Occipital lobe (tissue), 2 donors: ENCODE measurements around the gene EXTL2. TPM values are rescaled to one million over a fixed set of nuclear protein-coding genes. Genes with fewer than 3 reads are reported as not detected.
"Not testable (repeated sequence)": the region's sequence is repeated elsewhere in the genome, so short reads cannot be mapped to it uniquely, and the experiment has no call there.

Experiments
- DNase-seq: peaks from one replicate; lab custom pipeline; 2025; lab: John Stamatoyannopoulos, UW
- total RNA-seq: library from RNA; depleted of rRNA; stranded (reverse); fragments of >200 nt; gene quantifications from one replicate; pipeline ENCODE4 v1.2.3, GENCODE V29; 2014

EXTL2 gene
- total RNA-seq, 1 donor from 2014 or later: 34.5 TPM

DNA sequence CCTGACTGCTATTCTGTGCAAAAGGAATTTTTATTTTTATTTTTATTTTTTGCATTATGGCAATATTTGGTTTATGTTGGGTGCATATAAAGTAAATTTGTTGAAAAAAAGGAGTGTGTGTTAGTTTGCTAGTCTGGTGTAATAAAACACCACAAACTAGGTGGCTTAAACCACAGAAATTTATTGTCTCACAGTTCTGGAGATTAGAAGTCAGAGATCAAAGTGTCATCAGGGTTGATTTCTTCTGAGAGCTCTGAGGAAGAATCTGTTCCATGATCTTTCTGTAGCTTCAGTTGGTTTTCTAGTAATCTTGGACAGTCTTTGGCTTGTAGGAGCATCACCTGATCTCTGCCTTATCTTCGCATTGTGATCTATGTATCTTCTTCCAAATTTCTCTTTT, 7.7 kb upstream of the EXTL2 start:
- no peak for DNase-seq

DNA sequence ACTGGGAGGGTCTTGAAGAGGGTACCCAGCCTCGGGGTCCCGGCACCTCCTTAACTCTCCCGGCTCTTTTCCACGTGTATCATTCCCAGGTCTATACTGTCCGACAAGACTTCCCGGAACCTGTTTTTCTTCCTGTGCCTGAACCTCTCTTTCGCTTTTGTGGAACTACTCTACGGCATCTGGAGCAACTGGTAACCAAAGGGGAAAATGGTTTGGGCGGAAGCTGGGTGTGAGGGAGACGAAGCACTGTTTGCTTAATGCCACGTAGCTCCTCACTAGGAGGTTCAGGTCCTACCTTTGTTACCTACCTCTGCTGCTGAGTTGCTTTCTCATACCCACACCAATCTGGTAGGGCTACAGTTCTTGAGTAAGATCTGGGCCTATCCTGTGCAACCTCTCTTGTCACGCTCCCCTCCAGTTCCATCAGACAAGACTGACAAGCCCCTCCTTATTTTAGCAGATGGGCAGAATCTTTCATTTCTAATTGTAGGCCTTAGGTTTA, 1.9 kb upstream of the EXTL2 start:
- peak; percentile 7 for DNase-seq

DNA sequence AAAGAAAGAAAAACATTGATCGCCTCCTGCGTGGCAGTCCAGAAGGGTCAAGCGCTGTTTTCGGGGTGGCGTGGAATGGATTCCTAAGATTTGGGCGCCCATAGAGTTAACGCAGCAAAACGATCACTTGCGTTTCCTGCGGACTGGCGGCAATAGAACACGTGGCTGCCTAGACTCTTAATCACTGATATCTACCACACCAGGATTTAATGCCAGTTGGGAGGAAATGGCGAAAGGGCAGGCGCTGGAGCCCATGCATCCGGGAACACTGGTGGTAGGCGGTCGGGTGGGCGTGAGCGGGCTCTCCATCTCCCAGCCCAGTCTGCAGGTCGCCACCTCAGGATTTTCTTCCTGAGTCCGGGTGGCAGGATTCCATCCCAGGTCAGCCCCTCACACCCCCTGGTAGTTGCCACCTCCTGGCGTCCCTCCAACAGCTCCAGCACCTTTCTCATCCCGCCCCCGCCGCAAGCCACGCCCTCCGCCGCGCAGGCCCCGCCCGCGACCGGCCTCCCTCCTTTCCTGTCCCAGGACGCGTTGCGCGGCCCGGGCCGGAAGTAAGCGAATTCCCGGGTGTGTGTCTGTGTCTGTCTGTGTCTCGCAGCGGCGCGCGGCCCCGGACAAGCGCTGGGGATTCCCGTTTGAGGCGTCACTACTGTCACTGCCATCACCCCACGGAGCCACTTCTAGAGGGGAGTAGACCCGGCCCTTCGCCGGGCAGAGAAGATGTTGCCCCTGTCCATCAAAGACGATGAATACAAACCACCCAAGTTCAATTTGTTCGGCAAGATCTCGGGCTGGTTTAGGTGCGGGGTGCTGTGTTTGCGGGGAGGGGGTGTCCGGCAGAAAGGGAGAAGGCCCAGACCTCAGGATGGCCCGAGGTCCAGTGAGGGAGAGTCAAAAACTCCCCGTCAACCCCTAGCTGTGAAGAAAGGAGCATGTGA, 1.2 kb upstream of the EXTL2 start, which contains the start of gene SLC30A7:
TSS of gene SLC30A7 (plus strand) at position 551 of the 941 bp plus-strand sequence. CDS start at position 724, 173 bp downstream.
- peak; percentile 92 for DNase-seq

DNA sequence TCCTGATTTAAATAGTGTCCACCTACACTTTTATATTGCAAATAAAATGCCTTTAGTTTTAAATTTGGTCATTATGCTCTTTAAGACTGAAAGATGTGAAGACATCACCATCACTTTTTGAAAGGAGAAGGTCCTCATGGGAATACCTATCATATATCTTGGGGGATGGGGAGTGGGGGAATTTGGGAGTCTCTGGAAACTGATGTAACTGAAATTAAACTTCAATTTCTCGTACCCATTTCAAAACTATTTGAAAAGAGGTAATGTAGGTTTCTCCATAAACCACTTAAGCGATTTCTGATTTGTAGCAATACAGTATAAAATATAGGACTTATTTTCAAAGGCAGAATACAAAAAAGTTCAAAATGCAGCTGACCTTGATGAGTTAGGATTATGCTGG, 924 bp downstream of the EXTL2 start:
- no peak for DNase-seq

DNA sequence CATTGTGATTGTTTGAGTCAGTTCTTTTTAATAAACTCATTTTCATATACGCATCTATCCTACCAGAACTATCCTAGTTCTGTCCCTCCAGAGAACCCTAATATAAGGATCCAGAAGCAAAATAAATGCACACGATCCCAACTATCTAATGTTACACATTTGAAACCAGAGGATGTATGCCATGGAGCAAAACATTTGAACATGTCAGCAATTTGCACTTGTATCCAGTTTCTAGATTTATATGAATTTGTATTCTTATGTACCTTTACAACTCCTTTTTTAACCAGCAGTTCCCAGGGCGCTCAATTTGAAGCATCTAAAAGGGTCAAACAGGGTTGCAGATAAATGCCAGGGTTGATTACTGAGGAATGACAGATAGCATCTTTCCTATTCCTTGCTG, 2.1 kb downstream of the EXTL2 start:
- DNase-seq: no peak

DNA sequence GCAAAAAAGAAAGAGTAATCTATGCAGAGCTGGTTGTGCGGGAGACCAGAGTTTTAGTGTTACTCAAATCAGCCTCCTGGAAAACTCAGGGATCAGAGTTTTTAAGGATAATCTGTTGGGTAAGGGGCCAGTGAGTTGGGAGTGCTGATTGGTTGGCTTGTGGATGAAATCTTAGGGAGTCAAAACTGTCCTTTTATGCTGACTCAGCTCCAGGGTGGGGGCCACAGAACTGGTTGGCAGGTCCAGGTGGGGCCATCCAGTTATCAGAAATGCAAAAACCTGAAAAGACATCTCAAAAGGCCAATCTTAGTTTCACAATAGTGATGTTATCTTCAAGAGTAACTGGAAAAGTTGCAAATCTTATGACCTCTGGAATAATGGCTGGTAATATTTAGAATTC, 3.3 kb downstream of the EXTL2 start:
- no peak for DNase-seq

DNA sequence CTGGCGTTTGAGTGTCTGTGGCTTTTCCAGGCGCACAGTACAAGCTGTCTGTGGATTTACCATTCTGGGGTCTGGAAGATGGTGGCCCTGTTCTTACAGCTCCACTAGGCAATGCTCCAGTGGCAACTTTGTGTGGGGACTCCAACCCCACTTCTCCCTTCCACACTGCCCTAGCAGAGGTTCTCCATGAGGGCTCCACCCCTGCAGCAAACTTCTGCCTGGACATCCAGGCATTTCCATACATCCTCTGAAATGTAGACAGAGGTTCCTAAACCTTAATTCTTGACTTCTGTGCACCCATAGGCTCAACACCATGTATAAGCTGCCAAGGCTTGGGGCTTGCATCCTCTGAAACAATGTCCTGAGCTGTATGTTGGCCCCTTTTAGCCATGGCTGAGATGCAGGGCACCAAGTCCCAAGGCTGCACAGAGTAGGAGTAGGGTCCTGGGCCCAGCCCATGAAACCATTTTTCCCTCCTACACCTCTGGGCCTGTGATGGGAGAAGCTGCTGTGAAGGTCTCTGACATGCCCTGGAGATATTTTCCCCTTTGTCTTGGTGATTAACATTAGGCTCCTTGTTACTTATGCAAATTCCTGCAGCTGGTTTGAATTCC, 4.7 kb downstream of the EXTL2 start:
- not testable (repeated sequence) for DNase-seq

DNA sequence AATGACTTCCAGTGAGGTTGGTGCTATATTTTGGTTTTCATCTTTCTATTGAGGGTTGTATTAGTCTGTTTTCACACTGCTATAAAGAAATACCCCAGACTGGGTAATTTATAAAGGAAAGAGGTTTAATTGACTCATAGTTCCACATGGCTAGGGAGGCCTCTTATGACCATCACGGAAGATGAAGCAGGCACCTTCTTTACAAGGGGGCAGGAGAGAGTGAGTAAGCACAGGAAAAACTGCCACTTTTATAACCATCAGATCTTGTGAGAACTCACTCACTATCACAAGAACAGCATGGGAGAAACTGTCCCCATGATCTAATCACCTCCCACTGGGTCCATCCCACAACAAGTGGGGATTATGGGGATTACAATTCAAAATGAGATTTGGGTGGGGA, 5.6 kb downstream of the EXTL2 start:
- not testable (repeated sequence) for DNase-seq

DNA sequence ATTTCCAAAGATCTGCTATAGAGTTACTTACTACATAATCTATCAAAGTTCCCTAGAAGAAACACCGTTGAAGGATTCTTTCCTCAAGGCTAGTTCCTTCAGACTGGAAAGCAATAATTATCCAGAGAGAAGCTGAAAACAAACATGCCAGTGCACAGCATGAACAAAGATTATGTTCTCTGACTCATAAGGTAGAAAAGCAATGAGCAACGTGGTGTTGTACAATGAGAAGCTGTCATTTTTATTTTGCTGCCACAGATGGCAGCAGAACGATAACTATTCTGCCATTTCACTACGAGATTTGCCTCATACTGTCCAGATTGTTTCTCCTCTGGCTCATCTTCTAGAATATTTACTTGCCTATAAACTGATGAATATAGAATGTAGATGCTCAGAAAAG, 10.7 kb downstream of the EXTL2 start:
- no peak for DNase-seq

DNA sequence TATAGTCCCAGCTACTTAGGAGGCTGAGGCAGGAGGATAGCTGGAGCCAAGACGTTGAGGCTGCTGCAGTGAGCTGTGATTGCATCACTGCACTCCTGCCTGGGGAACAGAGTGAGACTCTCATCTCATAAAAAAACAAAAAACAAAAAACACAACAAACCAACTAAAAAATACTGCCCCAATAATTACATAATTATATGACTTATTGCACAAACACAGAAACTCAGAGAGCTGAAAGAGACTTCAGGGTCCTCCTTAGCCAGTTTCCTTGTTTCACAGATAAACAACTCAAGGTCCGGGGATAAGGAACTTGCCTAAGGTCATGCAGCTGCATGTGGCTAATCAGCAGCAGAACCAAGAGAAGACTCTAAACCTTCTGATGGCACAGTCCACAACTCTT, 11.9 kb downstream of the EXTL2 start:
- DNase-seq: no peak

DNA sequence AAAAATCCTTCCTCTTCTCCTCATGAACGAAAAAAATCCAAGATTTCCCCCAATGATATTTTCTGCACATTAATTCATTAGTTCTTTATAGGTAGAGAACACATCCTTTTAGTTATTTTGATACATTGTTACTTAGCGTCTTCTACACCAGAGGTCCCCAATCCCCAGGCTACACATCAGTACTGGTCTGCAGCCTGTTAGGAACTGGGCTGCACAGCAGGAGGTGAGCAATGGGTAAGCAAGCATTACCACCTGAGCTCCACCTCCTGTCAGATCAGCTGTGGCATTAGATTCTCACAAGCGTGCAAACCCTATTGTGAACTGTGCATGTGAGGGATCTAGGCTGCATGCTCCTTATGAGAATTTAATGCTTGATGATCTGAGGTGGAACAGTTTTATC, 13.0 kb downstream of the EXTL2 start:
- no peak for DNase-seq

DNA sequence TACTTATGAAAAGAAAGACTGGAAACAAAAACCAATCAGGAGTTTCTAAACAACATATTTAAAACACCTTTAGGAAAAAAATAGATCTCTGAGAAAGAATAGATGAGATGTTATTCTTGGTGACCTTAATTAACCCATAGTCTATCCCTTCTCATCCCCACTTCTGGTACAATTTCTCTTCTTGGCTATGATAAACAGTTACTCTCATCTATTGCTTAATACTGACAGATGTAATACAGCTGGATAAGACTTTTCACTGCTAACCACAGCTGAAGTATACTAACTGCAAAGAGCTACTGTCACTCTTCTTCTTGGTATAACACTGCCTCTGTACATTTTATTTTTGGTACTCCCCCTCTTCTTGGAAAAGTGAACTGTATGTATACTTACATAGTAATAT, 15.2 kb downstream of the EXTL2 start:
- no peak for DNase-seq

DNA sequence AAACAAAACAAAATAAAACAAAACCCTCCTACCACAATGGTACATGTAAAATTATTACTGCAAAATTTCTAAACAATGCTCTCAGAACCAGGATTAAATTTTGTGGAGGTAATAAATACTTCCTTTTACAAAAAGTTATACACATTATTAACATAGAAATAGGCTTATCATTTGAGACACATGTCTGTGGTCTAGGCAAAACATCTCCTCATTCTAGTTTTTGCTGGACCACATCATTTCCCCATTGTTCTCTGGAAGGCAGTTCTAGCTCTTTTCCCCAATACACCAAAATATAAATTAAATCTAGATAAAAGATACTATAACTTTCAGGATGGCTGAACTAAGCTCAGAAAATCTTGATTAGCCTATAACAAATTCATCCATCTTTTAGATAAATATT, 18.4 kb downstream of the EXTL2 start:
- no peak for DNase-seq

DNA sequence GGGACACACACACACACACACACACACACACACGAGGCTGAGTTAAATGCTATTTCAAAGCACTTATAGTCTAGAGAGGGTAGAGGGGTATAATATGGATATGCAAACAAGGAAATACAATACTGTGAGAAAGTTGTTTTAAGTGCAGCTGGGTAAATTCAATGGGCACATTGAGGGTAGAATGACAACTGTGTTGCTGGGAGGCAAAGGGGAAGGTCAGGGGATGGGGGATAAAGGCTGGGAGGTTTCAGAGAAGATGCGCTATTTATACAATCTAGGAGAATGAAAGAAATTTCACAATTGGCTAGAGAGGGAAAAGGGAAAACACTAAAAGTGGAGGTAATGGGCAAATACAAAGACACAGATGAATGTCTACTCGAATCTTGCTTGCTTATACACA, 19.4 kb downstream of the EXTL2 start:
- DNase-seq: no peak

DNA sequence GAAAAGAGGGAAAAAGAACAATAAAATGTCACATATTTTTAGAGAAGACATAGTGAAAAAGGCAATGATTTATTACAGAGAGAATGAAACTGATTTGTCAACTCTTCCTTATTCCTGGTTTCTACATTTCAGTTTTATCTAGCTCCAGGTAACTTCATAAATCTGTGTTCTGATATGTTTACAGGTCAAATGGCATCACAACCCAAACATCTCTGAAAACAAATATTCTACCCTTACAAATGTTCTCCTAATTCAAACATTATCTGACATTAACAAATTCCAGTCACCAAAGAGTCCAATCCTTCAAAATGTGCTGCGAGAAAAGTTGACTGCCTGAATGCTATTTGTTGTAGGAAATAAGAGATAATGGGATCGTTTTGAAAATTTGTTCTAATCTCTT, 20.2 kb downstream of the EXTL2 start:
- no peak for DNase-seq

DNA sequence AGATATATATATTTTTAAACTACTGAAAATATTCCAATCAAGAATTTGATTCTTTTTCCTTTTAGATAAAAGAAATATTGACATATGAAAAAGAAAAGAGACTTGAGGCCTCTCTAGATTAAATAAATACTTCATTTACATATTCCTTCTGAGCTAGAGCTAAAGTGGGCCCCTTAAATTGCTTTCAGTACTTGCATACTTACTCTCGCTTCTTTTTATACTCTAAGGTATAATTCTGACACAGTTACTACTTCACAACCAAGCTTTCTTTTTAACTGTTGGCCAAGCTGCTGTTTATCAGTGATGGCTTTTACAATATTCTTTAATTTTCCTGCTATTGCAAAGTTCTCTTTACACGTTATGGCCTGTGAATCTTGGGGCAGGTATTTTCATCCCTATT, 24.6 kb downstream of the EXTL2 start:
- DNase-seq: no peak

DNA sequence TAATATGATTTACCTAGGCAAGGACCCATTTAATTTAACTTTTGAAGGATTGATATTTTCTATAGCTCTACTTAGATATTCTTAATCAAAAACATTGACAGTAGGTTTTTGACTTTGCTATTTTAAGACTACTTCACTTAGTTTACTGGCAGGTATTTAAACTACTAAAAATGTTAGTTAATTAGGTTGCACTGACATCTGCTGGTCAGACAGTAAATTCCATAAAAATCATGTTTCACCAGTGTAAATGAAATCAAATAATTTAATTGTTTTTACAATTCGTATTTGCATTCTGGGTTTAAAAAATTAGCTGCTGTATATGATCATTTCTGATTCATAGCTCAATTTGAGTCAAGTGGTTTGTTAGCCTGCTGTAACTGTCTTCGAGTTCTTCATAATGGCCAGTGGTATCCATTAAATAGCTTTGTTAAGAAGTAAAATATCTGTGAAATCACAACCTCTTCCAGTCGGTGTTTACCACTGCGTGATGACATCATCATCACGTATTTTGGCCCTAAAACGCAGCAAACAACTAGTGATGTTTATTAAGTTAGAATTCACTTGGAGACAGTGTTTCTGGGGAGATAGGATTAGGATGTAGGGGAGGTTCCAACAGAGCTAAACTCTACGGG, 26.2 kb downstream of the EXTL2 start:
- no peak for DNase-seq

DNA sequence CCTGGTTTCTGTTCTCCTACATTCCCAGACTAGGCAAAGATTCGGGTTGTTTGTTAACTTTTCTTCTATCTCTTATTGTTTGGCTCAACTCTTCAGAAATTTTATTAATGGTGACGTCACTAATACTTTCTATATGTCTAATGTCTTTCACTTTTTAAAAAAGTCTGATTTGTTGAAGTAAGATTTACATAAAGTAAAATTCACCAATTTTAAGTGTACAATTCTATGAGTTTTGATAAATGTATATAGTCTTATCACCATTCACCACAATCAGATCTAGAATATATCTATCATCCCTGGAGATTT, 27.8 kb downstream of the EXTL2 start:
- no peak for DNase-seq

DNA sequence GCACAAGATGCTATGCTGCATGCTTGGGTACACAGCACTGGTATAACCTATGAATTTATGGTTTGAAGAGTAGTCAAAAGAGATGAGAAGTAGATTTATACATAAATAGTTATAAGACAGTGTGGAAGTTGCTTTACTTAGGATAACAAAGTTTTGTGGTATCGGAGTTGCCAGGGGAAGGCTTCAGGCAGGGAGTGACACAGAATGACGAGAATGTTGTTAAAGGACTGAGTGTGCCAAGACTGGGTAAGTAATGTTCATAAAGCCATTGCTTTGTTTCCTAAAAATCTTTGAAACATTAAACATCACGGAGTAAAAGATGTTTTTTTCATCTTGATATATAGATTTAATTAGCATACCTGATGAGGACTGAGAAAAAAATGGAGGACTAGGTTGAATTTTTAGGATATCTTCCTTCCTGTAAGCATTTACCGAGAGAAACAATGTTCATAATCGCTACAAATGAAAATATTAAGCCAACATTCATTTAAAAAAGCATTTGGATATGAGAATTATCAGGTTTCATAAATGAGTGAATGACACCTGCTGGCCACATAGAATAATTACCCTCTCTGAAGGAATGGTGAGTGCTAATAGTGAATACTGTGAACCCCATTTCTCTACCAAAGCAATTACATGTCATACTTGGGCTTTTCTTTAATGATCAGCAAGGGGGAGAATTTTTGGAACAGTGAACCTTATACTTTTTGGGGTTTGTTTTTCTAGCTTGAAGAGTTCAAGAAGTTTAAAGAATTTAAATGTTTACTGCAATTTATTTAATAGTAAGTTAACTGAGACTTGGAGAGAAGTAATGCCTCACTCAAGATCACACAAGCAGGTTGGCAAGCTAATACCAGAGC, 28.4 kb downstream of the EXTL2 start:
- no peak for DNase-seq

DNA sequence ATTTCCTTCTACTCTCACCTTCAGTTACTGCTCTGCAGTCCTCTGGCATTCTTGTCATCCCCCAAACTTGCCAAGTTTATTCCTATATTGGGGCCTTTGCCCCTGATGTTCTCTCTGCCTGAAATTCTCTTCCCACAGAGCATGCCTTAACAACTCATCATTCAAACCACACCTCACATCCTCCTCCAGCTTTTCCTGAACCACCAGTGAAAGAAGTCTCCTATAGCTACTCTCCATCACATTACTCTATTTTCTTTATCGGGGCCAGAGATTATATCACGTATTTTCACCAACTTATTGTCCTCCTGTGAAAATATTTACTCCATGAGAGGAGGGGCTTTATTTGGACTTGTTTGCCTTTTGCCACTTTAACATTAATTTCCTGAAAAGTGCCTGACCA, 32.1 kb downstream of the EXTL2 start:
- DNase-seq: no peak

DNA sequence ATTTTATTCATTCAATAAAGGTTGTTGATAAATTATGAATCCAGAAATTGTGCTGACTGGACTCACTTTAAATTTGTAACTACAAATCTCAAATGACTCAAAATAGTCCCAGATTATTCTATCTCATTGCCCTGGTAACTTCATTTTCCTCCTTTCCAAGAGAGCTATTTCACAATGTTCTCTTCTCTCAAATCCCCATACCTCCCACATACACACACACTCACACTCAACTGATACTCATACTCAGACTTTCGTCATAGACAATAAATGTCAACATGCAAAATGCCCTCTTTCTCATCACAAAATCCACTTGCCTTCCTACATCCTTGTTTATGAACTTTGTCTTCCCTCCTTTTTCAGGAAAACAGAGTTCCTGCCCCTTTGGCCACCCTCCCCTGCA, 33.3 kb downstream of the EXTL2 start:
- DNase-seq: no peak
